ENCODE results near the gene GSE1. TPM values are rescaled to one million over a fixed set of nuclear protein-coding genes. Genes with fewer than 3 reads are reported as not detected.
A peak's percentile ranks its signal among the peaks of the same experiment; 100 is the strongest.

GSE1 gene
- total and polyA plus RNA-seq, 2 of the 13 experiments (the other 11 are each of a cell fraction or from before 2014, with no cell fraction given): 16.1 to 31.2 TPM

DNA sequence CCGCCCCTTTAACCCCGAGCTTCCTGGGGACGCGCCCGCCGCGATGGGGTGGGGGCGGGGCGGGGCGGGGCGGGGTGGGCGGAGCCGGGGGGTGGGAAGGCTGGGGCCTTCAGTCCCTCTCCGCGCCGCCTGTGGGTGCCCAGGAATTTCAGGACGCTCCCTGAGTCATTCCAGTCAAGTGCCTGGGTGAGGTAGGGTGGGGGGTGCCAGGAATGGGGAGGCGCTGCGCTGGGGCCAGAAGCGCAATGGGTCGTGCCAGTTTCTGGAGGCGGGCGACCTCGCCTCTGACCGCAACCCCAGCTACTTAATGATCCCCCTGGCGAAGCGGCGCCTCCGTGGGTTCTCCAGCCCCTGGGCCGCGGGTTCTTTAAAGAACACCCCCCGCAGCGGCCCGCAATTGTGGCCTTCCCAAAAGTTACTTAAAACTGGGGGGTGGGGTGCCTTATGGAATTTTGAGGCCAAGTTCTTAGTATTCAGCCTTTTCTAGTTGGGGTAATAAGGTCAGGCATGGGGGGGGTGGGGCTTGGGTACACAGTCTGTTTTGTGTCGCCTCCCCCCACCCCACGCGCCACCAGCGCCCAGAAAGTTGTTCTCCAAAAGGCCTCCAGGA, 826 bp upstream of the GSE1 start (continued):
- TF ChIP-seq, protein P1, sequence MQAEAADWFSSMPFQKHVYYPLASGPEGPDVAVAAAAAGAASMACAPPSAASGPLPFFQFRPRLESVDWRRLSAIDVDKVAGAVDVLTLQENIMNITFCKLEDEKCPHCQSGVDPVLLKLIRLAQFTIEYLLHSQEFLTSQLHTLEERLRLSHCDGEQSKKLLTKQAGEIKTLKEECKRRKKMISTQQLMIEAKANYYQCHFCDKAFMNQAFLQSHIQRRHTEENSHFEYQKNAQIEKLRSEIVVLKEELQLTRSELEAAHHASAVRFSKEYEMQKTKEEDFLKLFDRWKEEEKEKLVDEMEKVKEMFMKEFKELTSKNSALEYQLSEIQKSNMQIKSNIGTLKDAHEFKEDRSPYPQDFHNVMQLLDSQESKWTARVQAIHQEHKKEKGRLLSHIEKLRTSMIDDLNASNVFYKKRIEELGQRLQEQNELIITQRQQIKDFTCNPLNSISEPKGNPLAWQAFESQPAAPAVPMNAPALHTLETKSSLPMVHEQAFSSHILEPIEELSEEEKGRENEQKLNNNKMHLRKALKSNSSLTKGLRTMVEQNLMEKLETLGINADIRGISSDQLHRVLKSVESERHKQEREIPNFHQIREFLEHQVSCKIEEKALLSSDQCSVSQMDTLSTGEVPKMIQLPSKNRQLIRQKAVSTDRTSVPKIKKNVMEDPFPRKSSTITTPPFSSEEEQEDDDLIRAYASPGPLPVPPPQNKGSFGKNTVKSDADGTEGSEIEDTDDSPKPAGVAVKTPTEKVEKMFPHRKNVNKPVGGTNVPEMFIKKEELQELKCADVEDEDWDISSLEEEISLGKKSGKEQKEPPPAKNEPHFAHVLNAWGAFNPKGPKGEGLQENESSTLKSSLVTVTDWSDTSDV (CRISPR knock-in tag; IDR thresholded peaks at IDR 0.05): no peak
- TF ChIP-seq TP53 (CRISPR knock-in tag; conservative IDR thresholded peaks at IDR 0.05) (no peak), SNAI1 (CRISPR knock-in tag; IDR thresholded peaks at IDR 0.05; ENCODE audit: borderline replicate concordance) (no peak), MIER2 (CRISPR knock-in tag; IDR thresholded peaks at IDR 0.05) (no peak), STAT5B (CRISPR knock-in tag; IDR thresholded peaks at IDR 0.05) (no peak), ZNF251 (CRISPR knock-in tag; IDR thresholded peaks at IDR 0.05) (no peak), CCDC6 (CRISPR knock-in tag; IDR thresholded peaks at IDR 0.05) (no peak), HMG20B (CRISPR knock-in tag; conservative IDR thresholded peaks at IDR 0.05) (no peak), CHD4 (IDR thresholded peaks at IDR 0.05; ENCODE audit: borderline replicate concordance, low read length) (no peak), RBM22 (optimal IDR thresholded peaks at IDR 0.05; ENCODE audit: low read length) (no peak), ZNF430 (CRISPR knock-in tag; IDR thresholded peaks at IDR 0.05) (no peak), RFX3 (CRISPR knock-in tag; IDR thresholded peaks at IDR 0.05) (no peak), ZNF12 (CRISPR knock-in tag; IDR thresholded peaks at IDR 0.05) (no peak), SIN3B (IDR thresholded peaks at IDR 0.05; ENCODE audit: low read length) (no peak), ZNF772 (CRISPR knock-in tag; IDR thresholded peaks at IDR 0.05) (no peak), WIZ (CRISPR knock-in tag; IDR thresholded peaks at IDR 0.05) (no peak)
- TF ChIP-seq, protein P2, sequence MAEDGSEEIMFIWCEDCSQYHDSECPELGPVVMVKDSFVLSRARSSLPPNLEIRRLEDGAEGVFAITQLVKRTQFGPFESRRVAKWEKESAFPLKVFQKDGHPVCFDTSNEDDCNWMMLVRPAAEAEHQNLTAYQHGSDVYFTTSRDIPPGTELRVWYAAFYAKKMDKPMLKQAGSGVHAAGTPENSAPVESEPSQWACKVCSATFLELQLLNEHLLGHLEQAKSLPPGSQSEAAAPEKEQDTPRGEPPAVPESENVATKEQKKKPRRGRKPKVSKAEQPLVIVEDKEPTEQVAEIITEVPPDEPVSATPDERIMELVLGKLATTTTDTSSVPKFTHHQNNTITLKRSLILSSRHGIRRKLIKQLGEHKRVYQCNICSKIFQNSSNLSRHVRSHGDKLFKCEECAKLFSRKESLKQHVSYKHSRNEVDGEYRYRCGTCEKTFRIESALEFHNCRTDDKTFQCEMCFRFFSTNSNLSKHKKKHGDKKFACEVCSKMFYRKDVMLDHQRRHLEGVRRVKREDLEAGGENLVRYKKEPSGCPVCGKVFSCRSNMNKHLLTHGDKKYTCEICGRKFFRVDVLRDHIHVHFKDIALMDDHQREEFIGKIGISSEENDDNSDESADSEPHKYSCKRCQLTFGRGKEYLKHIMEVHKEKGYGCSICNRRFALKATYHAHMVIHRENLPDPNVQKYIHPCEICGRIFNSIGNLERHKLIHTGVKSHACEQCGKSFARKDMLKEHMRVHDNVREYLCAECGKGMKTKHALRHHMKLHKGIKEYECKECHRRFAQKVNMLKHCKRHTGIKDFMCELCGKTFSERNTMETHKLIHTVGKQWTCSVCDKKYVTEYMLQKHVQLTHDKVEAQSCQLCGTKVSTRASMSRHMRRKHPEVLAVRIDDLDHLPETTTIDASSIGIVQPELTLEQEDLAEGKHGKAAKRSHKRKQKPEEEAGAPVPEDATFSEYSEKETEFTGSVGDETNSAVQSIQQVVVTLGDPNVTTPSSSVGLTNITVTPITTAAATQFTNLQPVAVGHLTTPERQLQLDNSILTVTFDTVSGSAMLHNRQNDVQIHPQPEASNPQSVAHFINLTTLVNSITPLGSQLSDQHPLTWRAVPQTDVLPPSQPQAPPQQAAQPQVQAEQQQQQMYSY (CRISPR knock-in tag; IDR thresholded peaks at IDR 0.05): 0 out of 2 replicates have a peak, but pooled peaks have one; percentile 17
- TF ChIP-seq, protein P3, sequence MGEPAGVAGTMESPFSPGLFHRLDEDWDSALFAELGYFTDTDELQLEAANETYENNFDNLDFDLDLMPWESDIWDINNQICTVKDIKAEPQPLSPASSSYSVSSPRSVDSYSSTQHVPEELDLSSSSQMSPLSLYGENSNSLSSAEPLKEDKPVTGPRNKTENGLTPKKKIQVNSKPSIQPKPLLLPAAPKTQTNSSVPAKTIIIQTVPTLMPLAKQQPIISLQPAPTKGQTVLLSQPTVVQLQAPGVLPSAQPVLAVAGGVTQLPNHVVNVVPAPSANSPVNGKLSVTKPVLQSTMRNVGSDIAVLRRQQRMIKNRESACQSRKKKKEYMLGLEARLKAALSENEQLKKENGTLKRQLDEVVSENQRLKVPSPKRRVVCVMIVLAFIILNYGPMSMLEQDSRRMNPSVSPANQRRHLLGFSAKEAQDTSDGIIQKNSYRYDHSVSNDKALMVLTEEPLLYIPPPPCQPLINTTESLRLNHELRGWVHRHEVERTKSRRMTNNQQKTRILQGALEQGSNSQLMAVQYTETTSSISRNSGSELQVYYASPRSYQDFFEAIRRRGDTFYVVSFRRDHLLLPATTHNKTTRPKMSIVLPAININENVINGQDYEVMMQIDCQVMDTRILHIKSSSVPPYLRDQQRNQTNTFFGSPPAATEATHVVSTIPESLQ (CRISPR knock-in tag; conservative IDR thresholded peaks at IDR 0.05): no peak
- TF ChIP-seq, protein P4, sequence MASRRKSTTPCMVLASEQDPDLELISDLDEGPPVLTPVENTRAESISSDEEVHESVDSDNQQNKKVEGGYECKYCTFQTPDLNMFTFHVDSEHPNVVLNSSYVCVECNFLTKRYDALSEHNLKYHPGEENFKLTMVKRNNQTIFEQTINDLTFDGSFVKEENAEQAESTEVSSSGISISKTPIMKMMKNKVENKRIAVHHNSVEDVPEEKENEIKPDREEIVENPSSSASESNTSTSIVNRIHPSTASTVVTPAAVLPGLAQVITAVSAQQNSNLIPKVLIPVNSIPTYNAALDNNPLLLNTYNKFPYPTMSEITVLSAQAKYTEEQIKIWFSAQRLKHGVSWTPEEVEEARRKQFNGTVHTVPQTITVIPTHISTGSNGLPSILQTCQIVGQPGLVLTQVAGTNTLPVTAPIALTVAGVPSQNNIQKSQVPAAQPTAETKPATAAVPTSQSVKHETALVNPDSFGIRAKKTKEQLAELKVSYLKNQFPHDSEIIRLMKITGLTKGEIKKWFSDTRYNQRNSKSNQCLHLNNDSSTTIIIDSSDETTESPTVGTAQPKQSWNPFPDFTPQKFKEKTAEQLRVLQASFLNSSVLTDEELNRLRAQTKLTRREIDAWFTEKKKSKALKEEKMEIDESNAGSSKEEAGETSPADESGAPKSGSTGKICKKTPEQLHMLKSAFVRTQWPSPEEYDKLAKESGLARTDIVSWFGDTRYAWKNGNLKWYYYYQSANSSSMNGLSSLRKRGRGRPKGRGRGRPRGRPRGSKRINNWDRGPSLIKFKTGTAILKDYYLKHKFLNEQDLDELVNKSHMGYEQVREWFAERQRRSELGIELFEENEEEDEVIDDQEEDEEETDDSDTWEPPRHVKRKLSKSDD (CRISPR knock-in tag; IDR thresholded peaks at IDR 0.05; ENCODE audit: low read depth): no peak
- TF ChIP-seq, protein P5, sequence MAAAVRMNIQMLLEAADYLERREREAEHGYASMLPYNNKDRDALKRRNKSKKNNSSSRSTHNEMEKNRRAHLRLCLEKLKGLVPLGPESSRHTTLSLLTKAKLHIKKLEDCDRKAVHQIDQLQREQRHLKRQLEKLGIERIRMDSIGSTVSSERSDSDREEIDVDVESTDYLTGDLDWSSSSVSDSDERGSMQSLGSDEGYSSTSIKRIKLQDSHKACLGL (CRISPR knock-in tag; IDR thresholded peaks at IDR 0.05): no peak
